Vagina (tissue), 2 donors: ENCODE data around the gene DGKQ.
"Not testable (repeated sequence)": the region's sequence is repeated elsewhere in the genome, so short reads cannot be mapped to it uniquely, and the experiment has no call there.

Experiments used
- CTCF ChIP-seq, 3 experiments: fragments of 450-650 bp in 2 of 3; fragments of 200-600 bp in 1 of 3; sonication (generic) in 1 of 3; IDR thresholded peaks; one replicate each; pipeline ENCODE4 v1.5.1; 2017 to 2019; ENCODE audit warnings: antibody characterized with exemption in 3 of 3, mild to moderate bottlenecking in 2 of 3, moderate library complexity in 2 of 3
- POLR2AphosphoS5 ChIP-seq, 2 donors: sonication (generic); formaldehyde crosslinking; IDR thresholded peaks; one replicate each; pipeline ENCODE4 v1.9.0; 2017; ENCODE audit warnings: antibody characterized with exemption in 2 of 2, mild to moderate bottlenecking in 2 of 2, low read depth in 1 of 2; ENCODE audit not compliant: insufficient read depth in 1 of 2

GRCh38 chr4:976016-976415, 2.6 kb upstream of the DGKQ start:
- not testable (repeated sequence) for TF ChIP-seq CTCF (IDR thresholded peaks at IDR 0.05); POLR2AphosphoS5 (IDR thresholded peaks at IDR 0.05; ENCODE audit: insufficient read depth in 1 of 2, low read depth in 1 of 2)
